ENCODE measurements around the gene OTULIN.

Gene OTULIN

GRCh38 chr5:14716755-14717752 is 52.5 kb downstream of the OTULIN start:
- Histone ChIP-seq H3K27ac (ENCODE audit: low read depth, low read length) (no peak overlapping the region), H3K9ac (ENCODE audit: low read length) (no peak overlapping the region), H3K36me3 (ENCODE audit: control insufficient read depth, insufficient read depth, low read length) (peaks cover 19% of the 10 kb centered on the region), H3K4me3 (ENCODE audit: low read length) (no peak overlapping the region), H3K27me3 (ENCODE audit: control insufficient read depth, insufficient read depth, low read length) (no peaks in the 10 kb centered on the region), H3K4me1 (ENCODE audit: control insufficient read depth, insufficient read depth, low read length) (no peaks in the 10 kb centered on the region)

- no peak overlapping the region for H3K27ac ChIP-seq (ENCODE audit: low read depth, low read length)
- H3K9ac ChIP-seq (ENCODE audit: low read length): no peak overlapping the region
- peaks cover 14% of the 10 kb centered on the region for H3K36me3 ChIP-seq (ENCODE audit: control insufficient read depth, insufficient read depth, low read length)
- no peaks in the 10 kb centered on the region for H3K4me1 ChIP-seq (ENCODE audit: control insufficient read depth, insufficient read depth, low read length)
- H3K27me3 ChIP-seq (ENCODE audit: control insufficient read depth, insufficient read depth, low read length): no peaks in the 10 kb centered on the region
- H3K4me3 ChIP-seq (ENCODE audit: low read length): no peak overlapping the region
These were observed 54.3 kb downstream of the OTULIN start for GRCh38 chr5:14718778-14719177.

- no peak overlapping the region for H3K9ac ChIP-seq (ENCODE audit: low read length)
- H3K4me3 ChIP-seq (ENCODE audit: low read length): no peak overlapping the region
- H3K4me1 ChIP-seq (ENCODE audit: control insufficient read depth, insufficient read depth, low read length): no peaks in the 10 kb centered on the region
- no peak overlapping the region for H3K27ac ChIP-seq (ENCODE audit: low read depth, low read length)
- peaks cover 4% of the 10 kb centered on the region for H3K36me3 ChIP-seq (ENCODE audit: control insufficient read depth, insufficient read depth, low read length)
- H3K27me3 ChIP-seq (ENCODE audit: control insufficient read depth, insufficient read depth, low read length): no peaks in the 10 kb centered on the region
These were observed 55.9 kb downstream of the OTULIN start for GRCh38 chr5:14720236-14720923.

- H3K36me3 ChIP-seq (ENCODE audit: control insufficient read depth, insufficient read depth, low read length): no peaks in the 10 kb centered on the region
- H3K4me3 ChIP-seq (ENCODE audit: low read length): no peak overlapping the region
- no peaks in the 10 kb centered on the region for H3K27me3 ChIP-seq (ENCODE audit: control insufficient read depth, insufficient read depth, low read length)
- no peaks in the 10 kb centered on the region for H3K4me1 ChIP-seq (ENCODE audit: control insufficient read depth, insufficient read depth, low read length)
- H3K27ac ChIP-seq (ENCODE audit: low read depth, low read length): no peak overlapping the region
- H3K9ac ChIP-seq (ENCODE audit: low read length): no peak overlapping the region
These were observed 57.6 kb downstream of the OTULIN start for GRCh38 chr5:14721990-14722656.

- H3K4me1 ChIP-seq (ENCODE audit: control insufficient read depth, insufficient read depth, low read length): no peaks in the 10 kb centered on the region
- no peaks in the 10 kb centered on the region for H3K36me3 ChIP-seq (ENCODE audit: control insufficient read depth, insufficient read depth, low read length)
- H3K9ac ChIP-seq (ENCODE audit: low read length): no peak overlapping the region
- H3K4me3 ChIP-seq (ENCODE audit: low read length): no peak overlapping the region
- no peaks in the 10 kb centered on the region for H3K27me3 ChIP-seq (ENCODE audit: control insufficient read depth, insufficient read depth, low read length)
- H3K27ac ChIP-seq (ENCODE audit: low read depth, low read length): no peak overlapping the region
These were observed 58.4 kb downstream of the OTULIN start for GRCh38 chr5:14722923-14723322.

GRCh38 chr5:14723701-14724132 is 59.2 kb downstream of the OTULIN start:
- no peak overlapping the region for H3K27ac ChIP-seq (ENCODE audit: low read depth, low read length)
- H3K27me3 ChIP-seq (ENCODE audit: control insufficient read depth, insufficient read depth, low read length): no peaks in the 10 kb centered on the region
- H3K4me1 ChIP-seq (ENCODE audit: control insufficient read depth, insufficient read depth, low read length): no peaks in the 10 kb centered on the region
- H3K36me3 ChIP-seq (ENCODE audit: control insufficient read depth, insufficient read depth, low read length): no peaks in the 10 kb centered on the region
- H3K9ac ChIP-seq (ENCODE audit: low read length): no peak overlapping the region
- H3K4me3 ChIP-seq (ENCODE audit: low read length): no peak overlapping the region

GRCh38 chr5:14724633-14725032 is 60.1 kb downstream of the OTULIN start:
- Histone ChIP-seq H3K27ac (ENCODE audit: low read depth, low read length) (no peak overlapping the region), H3K4me3 (ENCODE audit: low read length) (no peak overlapping the region), H3K4me1 (ENCODE audit: control insufficient read depth, insufficient read depth, low read length) (no peaks in the 10 kb centered on the region), H3K9ac (ENCODE audit: low read length) (no peak overlapping the region), H3K36me3 (ENCODE audit: control insufficient read depth, insufficient read depth, low read length) (no peaks in the 10 kb centered on the region), H3K27me3 (ENCODE audit: control insufficient read depth, insufficient read depth, low read length) (no peaks in the 10 kb centered on the region)

- no peaks in the 10 kb centered on the region for H3K4me1 ChIP-seq (ENCODE audit: control insufficient read depth, insufficient read depth, low read length)
- no peak overlapping the region for H3K9ac ChIP-seq (ENCODE audit: low read length)
- H3K27ac ChIP-seq (ENCODE audit: low read depth, low read length): no peak overlapping the region
- H3K27me3 ChIP-seq (ENCODE audit: control insufficient read depth, insufficient read depth, low read length): no peaks in the 10 kb centered on the region
- H3K36me3 ChIP-seq (ENCODE audit: control insufficient read depth, insufficient read depth, low read length): no peaks in the 10 kb centered on the region
- H3K4me3 ChIP-seq (ENCODE audit: low read length): no peak overlapping the region
These were observed 61.7 kb downstream of the OTULIN start for GRCh38 chr5:14726066-14726838.

GRCh38 chr5:14727428-14727865 is 62.9 kb downstream of the OTULIN start:
- Histone ChIP-seq H3K36me3 (ENCODE audit: control insufficient read depth, insufficient read depth, low read length) (no peaks in the 10 kb centered on the region), H3K4me1 (ENCODE audit: control insufficient read depth, insufficient read depth, low read length) (no peaks in the 10 kb centered on the region), H3K9ac (ENCODE audit: low read length) (no peak overlapping the region), H3K27ac (ENCODE audit: low read depth, low read length) (no peak overlapping the region), H3K4me3 (ENCODE audit: low read length) (no peak overlapping the region), H3K27me3 (ENCODE audit: control insufficient read depth, insufficient read depth, low read length) (no peaks in the 10 kb centered on the region)

GRCh38 chr5:14727928-14728458 is 63.5 kb downstream of the OTULIN start:
- Histone ChIP-seq H3K27ac (ENCODE audit: low read depth, low read length) (no peak overlapping the region), H3K36me3 (ENCODE audit: control insufficient read depth, insufficient read depth, low read length) (peaks cover under 1% of the 10 kb centered on the region), H3K4me3 (ENCODE audit: low read length) (no peak overlapping the region), H3K9ac (ENCODE audit: low read length) (no peak overlapping the region), H3K27me3 (ENCODE audit: control insufficient read depth, insufficient read depth, low read length) (no peaks in the 10 kb centered on the region), H3K4me1 (ENCODE audit: control insufficient read depth, insufficient read depth, low read length) (no peaks in the 10 kb centered on the region)

GRCh38 chr5:14728459-14728938 is 64.0 kb downstream of the OTULIN start:
- Histone ChIP-seq H3K27ac (ENCODE audit: low read depth, low read length) (no peak overlapping the region), H3K4me1 (ENCODE audit: control insufficient read depth, insufficient read depth, low read length) (no peaks in the 10 kb centered on the region), H3K4me3 (ENCODE audit: low read length) (no peak overlapping the region), H3K27me3 (ENCODE audit: control insufficient read depth, insufficient read depth, low read length) (no peaks in the 10 kb centered on the region), H3K9ac (ENCODE audit: low read length) (no peak overlapping the region), H3K36me3 (ENCODE audit: control insufficient read depth, insufficient read depth, low read length) (peaks cover 4% of the 10 kb centered on the region)
